NOMO-1 treated with dmso at 0.1 percent for 144 hours (cell line): Measurements from ENCODE around the gene OR4C13.
"Not testable (repeated sequence)": the region's sequence is repeated elsewhere in the genome, so short reads cannot be mapped to it uniquely, and the experiment has no call there.

Experiments
- DNase-seq: peaks from one replicate; lab custom pipeline; 2025; ENCODE audit not compliant: unreplicated experiment; lab: John Stamatoyannopoulos, UW

OR4C13 gene

DNA sequence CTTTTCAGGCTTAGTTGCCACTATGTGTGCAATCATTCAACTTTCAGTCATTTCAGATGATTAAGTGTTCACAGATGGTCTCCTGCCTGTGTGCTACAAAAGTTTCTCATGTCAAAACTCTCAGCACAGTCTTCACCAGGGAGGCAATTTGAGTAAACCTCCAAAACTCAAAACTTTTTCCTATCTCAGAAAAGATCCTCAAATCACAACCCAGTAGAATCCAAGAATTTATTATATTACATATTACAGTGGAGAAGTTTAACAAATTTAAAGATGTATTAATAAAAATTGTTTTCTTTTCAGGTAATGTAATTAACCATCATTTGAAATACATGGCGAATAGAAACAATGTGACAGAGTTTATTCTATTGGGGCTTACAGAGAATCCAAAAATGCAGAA, at the start of gene OR4C13:
Gene OR4C13 (plus strand): TSS at position 301 of the 400 bp plus-strand sequence. CDS start 32 bp downstream, at position 333.
- DNase-seq: no peak

DNA sequence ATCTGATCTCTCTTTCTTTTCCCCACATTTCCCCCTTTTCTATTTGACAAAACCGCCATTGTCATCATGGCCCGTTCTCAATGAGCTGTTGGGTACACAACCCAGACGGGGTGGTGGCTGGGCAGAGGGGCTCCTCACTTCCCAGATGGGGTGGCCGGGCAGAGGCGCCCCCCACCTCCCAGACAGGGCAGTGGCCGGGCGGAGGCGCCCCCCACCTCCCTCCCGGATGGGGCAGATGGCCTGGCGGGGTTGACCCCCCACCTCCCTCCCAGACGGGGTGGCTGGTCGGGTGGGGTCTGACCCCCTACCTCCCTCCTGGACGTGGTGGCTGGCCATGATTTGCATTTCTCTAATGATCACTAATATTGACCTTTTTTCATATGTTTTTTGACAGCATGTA, 40.7 kb upstream of the OR4C13 start:
- not testable (repeated sequence) for DNase-seq

DNA sequence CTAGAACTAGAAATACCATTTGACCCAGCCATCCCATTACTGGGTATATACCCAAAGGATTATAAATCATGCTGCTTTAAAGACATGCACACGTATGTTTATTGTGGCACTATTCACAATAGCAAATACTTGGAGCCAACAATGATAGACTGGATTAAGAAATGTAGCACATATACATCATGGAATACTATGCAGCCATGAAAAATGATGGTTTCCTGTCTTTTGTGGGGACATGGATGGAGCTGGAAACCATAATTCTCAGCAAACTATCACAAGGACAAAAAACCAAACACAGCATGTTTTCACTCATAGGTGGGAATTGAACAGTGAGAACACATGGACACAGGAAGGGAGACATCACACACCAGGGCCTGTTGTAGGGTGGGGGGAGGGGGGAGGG, 3.5 kb upstream of the OR4C13 start:
- not testable (repeated sequence) for DNase-seq

DNA sequence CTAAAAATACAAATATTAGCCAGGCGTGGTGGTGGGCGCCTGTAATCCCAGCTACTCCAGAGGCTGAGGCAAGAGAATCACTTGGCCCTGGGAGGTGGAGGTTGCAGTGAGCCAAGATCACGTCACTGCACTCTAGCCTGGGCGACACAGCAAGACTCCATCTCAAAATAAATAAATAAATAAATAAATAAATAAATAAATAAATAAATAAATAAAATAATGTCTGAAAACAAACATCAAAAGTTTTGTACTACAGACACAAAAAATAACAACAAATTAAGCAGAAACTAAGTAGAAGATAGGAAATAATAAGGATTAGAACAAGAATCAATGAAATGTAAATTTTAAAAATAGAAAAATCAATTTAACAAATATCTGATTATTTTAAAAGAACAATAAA, 21.2 kb downstream of the OR4C13 start:
- DNase-seq: not testable (repeated sequence)

DNA sequence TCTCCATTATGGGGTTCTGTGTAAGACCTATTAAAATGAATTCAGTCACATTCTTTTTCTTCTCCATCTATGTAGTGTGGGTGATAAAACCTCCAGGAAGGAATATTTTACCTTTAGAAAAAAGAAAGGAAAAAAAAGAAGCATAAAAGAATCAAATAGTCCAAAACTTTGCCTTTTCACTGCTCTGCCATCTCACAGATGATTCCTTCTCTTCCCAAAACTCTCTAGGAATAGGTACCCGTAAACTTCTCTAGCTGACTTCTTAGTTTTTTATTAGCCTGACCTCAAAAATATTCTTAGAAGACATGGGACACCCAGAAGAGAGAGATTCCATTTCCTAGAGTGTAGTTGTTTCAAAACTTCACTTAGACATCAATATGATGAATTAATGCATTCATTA, 30.2 kb downstream of the OR4C13 start, which contains the start of gene OR4C12:
Gene OR4C12 (minus strand): TSS at position 101 of the 400 bp plus-strand sequence. CDS start 34 bp downstream, at position 67.
- not testable (repeated sequence) for DNase-seq

DNA sequence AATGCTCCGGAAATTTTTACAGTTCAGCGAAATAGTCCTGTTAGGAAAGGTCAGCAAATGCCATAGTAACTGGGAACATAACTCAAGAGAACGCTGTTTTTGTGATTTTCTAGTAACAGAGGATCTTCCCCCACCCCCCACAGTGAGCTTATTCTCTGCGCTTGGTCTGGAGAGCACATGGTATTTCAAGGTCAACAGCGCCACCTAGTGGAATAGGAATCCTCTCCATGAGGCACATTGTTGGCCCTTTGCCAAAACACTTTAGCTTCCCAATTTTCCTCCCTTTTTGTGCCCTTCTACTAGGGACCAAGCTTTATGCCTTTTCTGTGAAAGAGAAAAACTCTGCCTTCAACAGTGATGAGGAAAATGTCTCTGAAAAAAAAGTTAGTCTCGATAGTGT, 43.4 kb downstream of the OR4C13 start:
- no peak for DNase-seq
